Uterus (tissue), 4 donors: Measurements from ENCODE around the gene SPATA4. TPM values are rescaled to one million over a fixed set of nuclear protein-coding genes. Genes with fewer than 3 reads are reported as not detected.

Source experiments
- DNase-seq, 2 donors: peaks; one replicate each; pipeline ENCODE4 v3.0.0-alpha.2; 2019 to 2020
- H3K27ac ChIP-seq, 2 donors: fragments of 200-600 bp; sonication (generic); 1 replicate in 1 of 2; 2 replicates in 1 of 2; pipeline ENCODE4 v1.5.1; 2016 to 2018
- H3K27me3 ChIP-seq, 2 donors: fragments of 200-600 bp; sonication (generic); one replicate each; pipeline ENCODE4 v1.5.1; 2018 to 2019; ENCODE audit warnings: control low read depth in 1 of 2
- H3K36me3 ChIP-seq, 2 donors: fragments of 200-600 bp; sonication (generic); one replicate each; pipeline ENCODE4 v1.5.1; 2019; ENCODE audit warnings: control low read depth in 1 of 2
- H3K4me1 ChIP-seq, 2 donors: fragments of 200-600 bp; sonication (generic); one replicate each; pipeline ENCODE4 v1.5.1; 2018 to 2019; ENCODE audit warnings: control low read depth in 1 of 2
- H3K4me3 ChIP-seq, 2 donors: fragments of 200-600 bp; sonication (generic); 1 replicate in 1 of 2; 2 replicates in 1 of 2; pipeline ENCODE4 v1.5.1; 2018 to 2019; ENCODE audit warnings: mild to moderate bottlenecking in 1 of 2
- H3K9me3 ChIP-seq, 2 donors: fragments of 200-600 bp; sonication (generic); one replicate each; pipeline ENCODE4 v1.5.1; 2019; ENCODE audit warnings: control low read depth in 1 of 2
- POLR2A ChIP-seq, 2 donors: fragments of 450-650 bp; IDR thresholded peaks; one replicate each; pipeline ENCODE4 v1.6.1; 2016; ENCODE audit warnings: antibody characterized with exemption in 2 of 2, mild to moderate bottlenecking in 1 of 2, moderate library complexity in 1 of 2
- intact Hi-C: fragments of 100-400 bp; cut with DNase I; formaldehyde crosslinking; loops from one replicate; pipeline ENCODE4 v1.15.1; 2023; ENCODE audit warnings: low total_unique reads
- total RNA-seq, 4 donors: library from RNA; depleted of rRNA in 3 of 4; stranded (reverse); fragments of >200 nt in 3 of 4; gene quantifications; one replicate each; pipeline versions ENCODE4 v1.1.0 to v1.2.4, GENCODE V29; 2014 to 2023
- TF ChIP-seq, protein P1 (sequence below), 4 experiments: fragments of 200-600 bp in 2 of 4; fragments of 450-650 bp in 2 of 4; sonication (generic) in 2 of 4; IDR thresholded peaks; one replicate each; pipeline ENCODE4 v1.5.1; 2016 to 2019; ENCODE audit warnings: antibody characterized with exemption in 4 of 4, mild to moderate bottlenecking in 2 of 4, moderate library complexity in 1 of 4
- donor health status: DM: yes; HTN: yes; CAD: no.

Gene SPATA4
- 1 to 10 TPM in 1 of 4 donors, under 1 TPM in 1, not detected in 2; 0.40 to 1.6 TPM for total RNA-seq

DNA sequence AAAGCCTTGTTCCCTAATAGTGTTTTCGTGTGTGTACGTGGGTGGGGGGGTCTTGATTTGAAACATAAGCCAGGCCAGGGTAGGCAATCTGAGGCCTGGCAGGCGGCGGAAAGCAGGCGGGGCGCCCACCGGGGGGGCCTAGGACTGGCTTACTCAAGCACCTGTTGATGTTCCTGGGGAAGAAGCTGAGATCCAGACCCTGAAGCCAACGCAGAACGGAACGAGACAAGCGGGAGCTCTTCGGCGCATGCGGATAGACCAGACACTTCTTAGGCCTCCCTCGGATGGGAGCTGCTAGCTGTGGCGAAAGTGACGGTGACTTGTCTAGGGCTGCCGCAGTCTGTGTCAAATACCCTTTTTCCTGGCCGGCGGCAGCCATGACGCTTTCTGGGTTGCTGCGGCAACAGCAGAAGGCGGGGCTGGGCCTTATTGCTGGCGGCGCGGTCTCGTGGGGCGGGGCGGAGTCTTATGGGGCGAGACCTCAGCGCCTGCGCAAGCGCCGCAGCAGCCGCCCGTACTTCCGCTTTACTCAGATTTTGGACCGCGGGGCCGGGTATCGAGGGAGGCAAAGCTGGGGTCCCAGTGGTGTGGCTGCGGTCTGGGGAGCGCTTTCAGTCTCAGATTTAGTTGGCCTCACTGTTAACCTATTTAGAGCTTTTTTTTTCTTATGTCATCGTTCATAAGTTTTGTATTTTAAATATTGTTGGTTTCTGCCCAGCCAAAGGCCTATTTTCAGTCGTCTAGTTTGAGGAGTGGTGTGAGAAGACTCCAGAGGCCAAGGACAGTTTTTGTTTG lies at the start of gene SPATA4:
Gene SPATA4, minus strand, starts transcription at position 402 of the 795 bp plus-strand sequence. Its CDS starts 23 bp downstream, at position 379.
- intact Hi-C loops: loop anchor here (10.0 kb wide), 1 partner anchor 119 kb away; the partner anchor contains the start of gene SPCS3
- Histone ChIP-seq H3K4me1 (peaks cover 0 to 4% of the 10 kb centered on the region in 2 donors), H3K27me3 (no peaks in the 10 kb centered on the region), H3K27ac (peak within 1 kb of the TSS; percentile 69 to 77), H3K4me3 (peak within 1 kb of the TSS; percentile 45 to 50), H3K36me3 (no peaks in the 10 kb centered on the region), H3K9me3 (no peaks in the 10 kb centered on the region)
- peak; percentile 91 to 93 for DNase-seq
- TF ChIP-seq, protein P1, sequence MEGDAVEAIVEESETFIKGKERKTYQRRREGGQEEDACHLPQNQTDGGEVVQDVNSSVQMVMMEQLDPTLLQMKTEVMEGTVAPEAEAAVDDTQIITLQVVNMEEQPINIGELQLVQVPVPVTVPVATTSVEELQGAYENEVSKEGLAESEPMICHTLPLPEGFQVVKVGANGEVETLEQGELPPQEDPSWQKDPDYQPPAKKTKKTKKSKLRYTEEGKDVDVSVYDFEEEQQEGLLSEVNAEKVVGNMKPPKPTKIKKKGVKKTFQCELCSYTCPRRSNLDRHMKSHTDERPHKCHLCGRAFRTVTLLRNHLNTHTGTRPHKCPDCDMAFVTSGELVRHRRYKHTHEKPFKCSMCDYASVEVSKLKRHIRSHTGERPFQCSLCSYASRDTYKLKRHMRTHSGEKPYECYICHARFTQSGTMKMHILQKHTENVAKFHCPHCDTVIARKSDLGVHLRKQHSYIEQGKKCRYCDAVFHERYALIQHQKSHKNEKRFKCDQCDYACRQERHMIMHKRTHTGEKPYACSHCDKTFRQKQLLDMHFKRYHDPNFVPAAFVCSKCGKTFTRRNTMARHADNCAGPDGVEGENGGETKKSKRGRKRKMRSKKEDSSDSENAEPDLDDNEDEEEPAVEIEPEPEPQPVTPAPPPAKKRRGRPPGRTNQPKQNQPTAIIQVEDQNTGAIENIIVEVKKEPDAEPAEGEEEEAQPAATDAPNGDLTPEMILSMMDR (IDR thresholded peaks at IDR 0.05): no peak
- TF ChIP-seq POLR2A (IDR thresholded peaks at IDR 0.05): peak; percentile 22 to 45

DNA sequence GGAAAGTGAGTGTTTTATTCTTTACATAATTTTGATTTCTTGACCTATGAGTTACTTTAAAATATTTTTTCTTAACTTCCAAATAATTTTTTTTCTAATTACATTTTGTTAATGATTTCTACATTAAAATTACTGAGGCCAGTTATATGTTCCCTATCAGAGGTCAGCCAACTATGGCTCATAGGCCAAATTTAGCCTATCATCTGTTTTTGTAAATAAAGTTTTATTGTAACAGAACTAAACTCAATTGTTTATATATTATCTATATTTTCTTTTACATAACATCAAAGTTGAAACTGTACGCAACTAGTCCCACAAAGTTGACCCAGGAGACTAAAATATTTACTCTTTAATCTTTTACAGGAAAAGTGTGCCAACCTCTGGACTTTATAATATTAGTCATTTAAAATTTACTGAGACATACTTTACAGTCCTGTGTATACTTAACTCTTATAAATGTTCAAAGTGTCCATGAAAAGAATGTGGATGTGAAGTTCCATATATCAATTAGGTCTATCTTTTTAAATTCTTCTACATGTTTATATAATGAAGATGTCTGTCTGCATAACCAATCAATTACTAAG lies 47.5 kb upstream of the SPATA4 start:
- intact Hi-C loops: no loop called here
- DNase-seq: no peak
- Histone ChIP-seq H3K27ac (no peak overlapping the region), H3K9me3 (no peaks in the 10 kb centered on the region), H3K27me3 (no peaks in the 10 kb centered on the region), H3K4me1 (no peaks in the 10 kb centered on the region), H3K4me3 (no peak overlapping the region), H3K36me3 (no peaks in the 10 kb centered on the region)
- TF ChIP-seq, protein P1 (IDR thresholded peaks at IDR 0.05): no peak
- TF ChIP-seq POLR2A (IDR thresholded peaks at IDR 0.05): no peak

GRCh38 chr4:176241703-176242102 lies 46.3 kb upstream of the SPATA4 start:
- intact Hi-C loops: no loop called here
- no peak for DNase-seq
- H3K9me3 ChIP-seq: no peaks in the 10 kb centered on the region
- TF ChIP-seq, protein P1 (IDR thresholded peaks at IDR 0.05): no peak
- no peak for TF ChIP-seq POLR2A (IDR thresholded peaks at IDR 0.05)
- no peaks in the 10 kb centered on the region for H3K27me3 ChIP-seq
- no peak overlapping the region for H3K27ac ChIP-seq
- H3K4me3 ChIP-seq: no peak overlapping the region
- no peaks in the 10 kb centered on the region for H3K36me3 ChIP-seq
- H3K4me1 ChIP-seq: no peaks in the 10 kb centered on the region

DNA sequence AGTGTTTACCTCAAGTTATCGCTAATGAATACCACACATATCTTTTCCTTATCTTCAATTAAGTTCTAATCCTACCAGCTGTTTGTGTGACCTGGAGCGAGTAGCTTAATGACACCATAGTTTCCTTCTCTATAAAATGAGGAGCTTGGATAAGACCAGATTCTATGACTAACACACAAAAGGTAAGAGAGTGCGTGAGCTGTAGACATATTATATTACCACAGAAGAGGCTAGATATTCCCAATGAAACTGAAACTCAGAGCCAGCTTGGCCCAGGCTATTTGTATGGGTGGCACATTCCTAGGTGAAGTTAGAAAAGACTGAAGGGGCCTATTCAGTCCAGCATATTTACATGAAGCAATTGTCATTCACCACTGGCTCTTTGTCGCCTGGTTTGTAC lies 43.4 kb upstream of the SPATA4 start:
- Histone ChIP-seq H3K27me3 (no peaks in the 10 kb centered on the region), H3K9me3 (no peaks in the 10 kb centered on the region), H3K4me1 (no peaks in the 10 kb centered on the region), H3K4me3 (no peak overlapping the region), H3K36me3 (no peaks in the 10 kb centered on the region), H3K27ac (peak overlapping the region; percentile 19 to 59)
- DNase-seq: no peak
- intact Hi-C loops: no loop called here
- TF ChIP-seq, protein P1 (IDR thresholded peaks at IDR 0.05): no peak
- TF ChIP-seq POLR2A (IDR thresholded peaks at IDR 0.05): no peak

DNA sequence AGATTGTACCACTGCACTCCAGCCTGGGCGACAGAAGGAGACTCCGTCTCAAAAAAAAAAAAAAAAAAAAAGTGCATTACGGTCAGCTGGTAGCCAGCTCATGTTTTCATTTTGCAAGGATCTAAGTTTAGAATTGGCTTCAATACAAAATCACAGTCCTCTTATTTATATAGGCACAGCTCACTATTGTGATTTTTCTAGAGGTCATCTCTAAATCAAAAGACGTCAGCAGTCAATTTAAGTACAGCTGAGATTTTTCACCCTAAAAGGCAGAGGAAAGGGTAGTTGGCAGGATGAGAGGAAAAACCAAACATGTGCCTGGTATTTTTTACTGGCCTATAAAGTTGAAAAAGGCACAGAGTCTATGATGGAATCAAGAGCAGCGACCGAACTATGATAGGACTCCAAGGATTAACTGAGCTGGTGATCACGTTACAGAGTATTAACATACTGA lies 42.8 kb upstream of the SPATA4 start:
- Histone ChIP-seq H3K9me3 (no peaks in the 10 kb centered on the region), H3K36me3 (no peaks in the 10 kb centered on the region), H3K4me1 (no peaks in the 10 kb centered on the region), H3K27ac (peak overlapping the region; percentile 28 to 59), H3K27me3 (no peaks in the 10 kb centered on the region), H3K4me3 (no peak overlapping the region)
- no peak for DNase-seq
- no peak for TF ChIP-seq POLR2A (IDR thresholded peaks at IDR 0.05)
- TF ChIP-seq, protein P1 (IDR thresholded peaks at IDR 0.05): no peak
- intact Hi-C loops: no loop called here
